Measurements from ENCODE around the gene GATA2. TPM values are rescaled to one million over a fixed set of nuclear protein-coding genes. Genes with fewer than 3 reads are reported as not detected.
A peak's percentile ranks its signal among the peaks of the same experiment; 100 is the strongest.

GATA2 gene
- total and polyA plus RNA-seq, 2 donors (not counting 1 experiment from before 2014, with no cell fraction given): 0.27 TPM; not detected in 1

GRCh38 chr3:128486681-128487537, 6.1 kb downstream of the GATA2 start:
- ChIA-PET POLR2A (no interaction called here), CTCF (no interaction called here)
- Histone ChIP-seq H3K4me1 (ENCODE audit: control insufficient read depth in 2 of 2, insufficient read depth in 2 of 2, low read length in 2 of 2) (peaks cover 65 to 67% of the 10 kb centered on the region in 2 donors), H3K36me3 (replicated peaks in 1 of 2; ENCODE audit: control extremely low read depth in 1 of 2, control insufficient read depth in 1 of 2, extremely low read depth in 1 of 2, insufficient read depth in 2 of 2, low read length in 1 of 2) (no peaks in the 10 kb centered on the region), H3K27ac (ENCODE audit: low read length in 2 of 2) (no peak overlapping the region), H2AFZ (ENCODE audit: insufficient read depth, low read depth, low read length, poor library complexity, severe bottlenecking) (peak overlapping the region; percentile 59), H3K79me2 (ENCODE audit: control insufficient read depth, insufficient read depth, low read length) (no peaks in the 10 kb centered on the region), H3K9ac (ENCODE audit: low read length) (peak overlapping the region; percentile 61), H3K9me3 (ENCODE audit: control extremely low read depth in 1 of 3, control insufficient read depth in 2 of 3, insufficient read depth in 1 of 3, low read length in 2 of 3) (peaks cover 0 to 40% (median 0%) of the 10 kb centered on the region in 3 donors), H3K4me3 (ENCODE audit: control extremely low read depth in 1 of 5, extremely low read depth in 1 of 5, insufficient read depth in 1 of 5, low read depth in 2 of 5, low read length in 4 of 5) (peak overlapping the region; percentile 12 to 67 (median 46)), H3K4me2 (replicated peaks; ENCODE audit: low read depth, low read length, poor library complexity, severe bottlenecking) (peak overlapping the region; percentile 94), H3K27me3 (replicated peaks in 1 of 4; ENCODE audit: control extremely low read depth in 1 of 4, control insufficient read depth in 3 of 4, insufficient read depth in 4 of 4, low read length in 3 of 4) (peaks cover 0 to 96% (median 48%) of the 10 kb centered on the region in 4 experiments), H4K20me1 (ENCODE audit: control insufficient read depth, insufficient read depth, low read length, poor library complexity, severe bottlenecking) (no peaks in the 10 kb centered on the region)
- no peaks in the 10 kb centered on the region for H3K9me3 Mint-ChIP-seq (ENCODE audit: insufficient read depth)
- peaks cover 54% of the 10 kb centered on the region for H3K4me1 Mint-ChIP-seq
- DNase-seq (peak; percentile 46), ATAC-seq (ENCODE audit: low read depth) (no peak)
- H3K4me3 Mint-ChIP-seq: peak overlapping the region; percentile 88
- peaks cover 52% of the 10 kb centered on the region for H3K27me3 Mint-ChIP-seq
- WGBS (ENCODE audit: insufficient coverage): 1% methylated on average over 70 of the region's 75 CpGs
- TF ChIP-seq EZH2 (IDR thresholded peaks at IDR 0.05; ENCODE audit: borderline replicate concordance, insufficient read depth, low read depth, low read length, poor library complexity, severe bottlenecking) (peak; percentile 79), CTCF (IDR thresholded peaks at IDR 0.05) (no peak)
- intact Hi-C loops (cut with micrococcal nuclease): no loop called here
- no peak overlapping the region for H3K27ac Mint-ChIP-seq

- Mint-ChIP-seq H3K27me3 (peaks cover 52% of the 10 kb centered on the region), H3K9me3 (ENCODE audit: insufficient read depth) (no peaks in the 10 kb centered on the region), H3K4me3 (peak overlapping the region; percentile 88), H3K27ac (no peak overlapping the region), H3K4me1 (peaks cover 47% of the 10 kb centered on the region)
- TF ChIP-seq EZH2 (IDR thresholded peaks at IDR 0.05; ENCODE audit: borderline replicate concordance, insufficient read depth, low read depth, low read length, poor library complexity, severe bottlenecking) (no peak), CTCF (IDR thresholded peaks at IDR 0.05) (no peak)
- H3K36me3 ChIP-seq (replicated peaks in 1 of 2; ENCODE audit: control extremely low read depth in 1 of 2, control insufficient read depth in 1 of 2, extremely low read depth in 1 of 2, insufficient read depth in 2 of 2, low read length in 1 of 2): no peaks in the 10 kb centered on the region
- no peak overlapping the region for H3K27ac ChIP-seq (ENCODE audit: low read length in 2 of 2)
- POLR2A ChIA-PET: no interaction called here
- no peaks in the 10 kb centered on the region for H4K20me1 ChIP-seq (ENCODE audit: control insufficient read depth, insufficient read depth, low read length, poor library complexity, severe bottlenecking)
- H3K4me3 ChIP-seq (ENCODE audit: control extremely low read depth in 1 of 5, extremely low read depth in 1 of 5, insufficient read depth in 1 of 5, low read depth in 2 of 5, low read length in 4 of 5): no peak overlapping the region
- H2AFZ ChIP-seq (ENCODE audit: insufficient read depth, low read depth, low read length, poor library complexity, severe bottlenecking): no peak overlapping the region
- no peak for ATAC-seq (ENCODE audit: low read depth)
- 37% methylated on average over 13 of the region's 14 CpGs for WGBS (ENCODE audit: insufficient coverage)
- H3K9ac ChIP-seq (ENCODE audit: low read length): no peak overlapping the region
- no peak for DNase-seq
- peaks cover 0 to 33% (median 0%) of the 10 kb centered on the region in 3 donors for H3K9me3 ChIP-seq (ENCODE audit: control extremely low read depth in 1 of 3, control insufficient read depth in 2 of 3, insufficient read depth in 1 of 3, low read length in 2 of 3)
- intact Hi-C loops (cut with micrococcal nuclease): no loop called here
- peaks cover 59 to 60% of the 10 kb centered on the region in 2 donors for H3K4me1 ChIP-seq (ENCODE audit: control insufficient read depth in 2 of 2, insufficient read depth in 2 of 2, low read length in 2 of 2)
- peaks cover 0 to 95% (median 41%) of the 10 kb centered on the region in 4 experiments for H3K27me3 ChIP-seq (replicated peaks in 1 of 4; ENCODE audit: control extremely low read depth in 1 of 4, control insufficient read depth in 3 of 4, insufficient read depth in 4 of 4, low read length in 3 of 4)
- peak overlapping the region; percentile 94 for H3K4me2 ChIP-seq (replicated peaks; ENCODE audit: low read depth, low read length, poor library complexity, severe bottlenecking)
- CTCF ChIA-PET: no interaction called here
- H3K79me2 ChIP-seq (ENCODE audit: control insufficient read depth, insufficient read depth, low read length): no peaks in the 10 kb centered on the region
Measured at GRCh38 chr3:128486205-128486628, 6.8 kb downstream of the GATA2 start.

All from B cell (primary cell).